Loucy (cell line): ENCODE measurements around the gene RABGAP1.

Experiments used
- H2AFZ ChIP-seq: fragments of 200-600 bp; sonication (generic); 2 replicates; pipeline ENCODE4 v1.6.0; 2016; ENCODE audit warnings: antibody characterized with exemption, mild to moderate bottlenecking, low read length, moderate library complexity
- H3F3A ChIP-seq: fragments of 200-600 bp; 2 replicates; pipeline ENCODE4 v1.6.0; 2016; ENCODE audit warnings: antibody characterized with exemption, low read depth, mild to moderate bottlenecking
- H3K27me3 ChIP-seq: fragments of 200-600 bp; sonication (generic); 2 replicates; pipeline ENCODE4 v1.6.1; 2014; ENCODE audit warnings: low read length, mild to moderate bottlenecking; ENCODE audit not compliant: insufficient read depth, poor library complexity, severe bottlenecking
- H3K36me3 ChIP-seq: fragments of 200-600 bp; sonication (generic); 2 replicates; pipeline ENCODE4 v1.6.1; 2016; ENCODE audit warnings: low read length; ENCODE audit not compliant: insufficient read depth
- H3K4me1 ChIP-seq: fragments of 200-600 bp; sonication (generic); 2 replicates; pipeline ENCODE4 v1.5.1; 2014; ENCODE audit warnings: low read length, mild to moderate bottlenecking; ENCODE audit not compliant: insufficient read depth, poor library complexity, severe bottlenecking
- H3K4me2 ChIP-seq: fragments of 200-600 bp; sonication (generic); 2 replicates; pipeline ENCODE4 v1.6.0; 2014; ENCODE audit warnings: antibody characterized with exemption, low read length, low read depth, mild to moderate bottlenecking; ENCODE audit not compliant: poor library complexity, severe bottlenecking
- H3K4me3 ChIP-seq: fragments of 200-600 bp; sonication (generic); 2 replicates; pipeline ENCODE4 v1.5.1; 2014; ENCODE audit warnings: low read length, mild to moderate bottlenecking, mixed read lengths; ENCODE audit not compliant: poor library complexity, severe bottlenecking
- H3K79me2 ChIP-seq: fragments of 200-600 bp; sonication (generic); 2 replicates; pipeline ENCODE4 v1.6.1; 2014; ENCODE audit warnings: low read length; ENCODE audit not compliant: insufficient read depth
- H3K9ac ChIP-seq: fragments of 200-600 bp; sonication (generic); 2 replicates; pipeline ENCODE4 v1.6.0; 2014; ENCODE audit warnings: mild to moderate bottlenecking, low read depth, low read length, moderate library complexity; ENCODE audit not compliant: poor library complexity, severe bottlenecking
- H3K9me2 ChIP-seq: fragments of 200-600 bp; sonication (generic); replicated peaks from 2 replicates; pipeline ENCODE4 v1.6.1; 2016; ENCODE audit warnings: low read depth, low read length, mixed read lengths
- H3K9me3 ChIP-seq: fragments of 200-600 bp; sonication (generic); 2 replicates; pipeline ENCODE4 v1.6.1; 2014; ENCODE audit warnings: mild to moderate bottlenecking, antibody characterized with exemption, low read length, low read depth; ENCODE audit not compliant: insufficient read depth
- H4K20me1 ChIP-seq: fragments of 200-600 bp; sonication (generic); 2 replicates; pipeline ENCODE4 v1.6.0; 2014; ENCODE audit warnings: antibody characterized with exemption, low read length, mild to moderate bottlenecking; ENCODE audit not compliant: insufficient read depth, poor library complexity, severe bottlenecking
- EZH2phosphoT487 ChIP-seq: fragments of 200-600 bp; IDR thresholded peaks from 2 replicates; pipeline ENCODE4 v1.6.1; 2018; ENCODE audit warnings: antibody characterized with exemption, mild to moderate bottlenecking, moderate library complexity, borderline replicate concordance
- TF ChIP-seq, protein P1 (sequence below): fragments of 200-600 bp; sonication (generic); conservative IDR thresholded peaks from 2 replicates; pipeline ENCODE4 v1.5.1; 2014; ENCODE audit warnings: mild to moderate bottlenecking, antibody characterized with exemption, low read length

RABGAP1 gene

DNA sequence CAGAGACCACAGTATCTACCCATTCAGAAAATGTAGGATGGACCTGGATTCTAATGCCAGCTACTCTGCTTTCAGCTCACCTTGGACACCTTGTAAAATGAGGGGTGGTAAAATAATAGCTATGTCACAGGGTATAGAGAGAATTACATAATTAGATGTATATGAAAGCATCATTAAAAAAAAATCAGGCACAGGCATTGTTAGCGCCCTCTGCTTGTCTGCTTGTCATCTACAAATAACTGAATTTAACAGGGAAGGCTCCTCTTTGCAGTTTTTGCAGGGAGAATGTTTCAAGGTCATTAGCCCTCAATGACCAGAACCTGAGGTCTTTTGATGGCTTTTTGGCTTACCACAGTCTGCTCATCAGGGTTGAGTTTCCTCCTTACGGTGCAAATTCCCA lies 150.6 kb downstream of the RABGAP1 start:
- H3K4me2 ChIP-seq = no peak overlapping the region
- no peaks in the 10 kb centered on the region for H3K27me3 ChIP-seq
- H3K9me3 ChIP-seq = no peaks in the 10 kb centered on the region
- H3K9ac ChIP-seq = no peak overlapping the region
- H3K79me2 ChIP-seq = no peaks in the 10 kb centered on the region
- H2AFZ ChIP-seq = no peak overlapping the region
- H3F3A ChIP-seq = no peaks in the 10 kb centered on the region
- H3K4me1 ChIP-seq = no peaks in the 10 kb centered on the region
- no peaks in the 10 kb centered on the region for H4K20me1 ChIP-seq
- no peak overlapping the region for H3K4me3 ChIP-seq
- TF ChIP-seq EZH2phosphoT487 = no peak
- TF ChIP-seq, protein P1, sequence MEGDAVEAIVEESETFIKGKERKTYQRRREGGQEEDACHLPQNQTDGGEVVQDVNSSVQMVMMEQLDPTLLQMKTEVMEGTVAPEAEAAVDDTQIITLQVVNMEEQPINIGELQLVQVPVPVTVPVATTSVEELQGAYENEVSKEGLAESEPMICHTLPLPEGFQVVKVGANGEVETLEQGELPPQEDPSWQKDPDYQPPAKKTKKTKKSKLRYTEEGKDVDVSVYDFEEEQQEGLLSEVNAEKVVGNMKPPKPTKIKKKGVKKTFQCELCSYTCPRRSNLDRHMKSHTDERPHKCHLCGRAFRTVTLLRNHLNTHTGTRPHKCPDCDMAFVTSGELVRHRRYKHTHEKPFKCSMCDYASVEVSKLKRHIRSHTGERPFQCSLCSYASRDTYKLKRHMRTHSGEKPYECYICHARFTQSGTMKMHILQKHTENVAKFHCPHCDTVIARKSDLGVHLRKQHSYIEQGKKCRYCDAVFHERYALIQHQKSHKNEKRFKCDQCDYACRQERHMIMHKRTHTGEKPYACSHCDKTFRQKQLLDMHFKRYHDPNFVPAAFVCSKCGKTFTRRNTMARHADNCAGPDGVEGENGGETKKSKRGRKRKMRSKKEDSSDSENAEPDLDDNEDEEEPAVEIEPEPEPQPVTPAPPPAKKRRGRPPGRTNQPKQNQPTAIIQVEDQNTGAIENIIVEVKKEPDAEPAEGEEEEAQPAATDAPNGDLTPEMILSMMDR = peak; percentile 61
- no peaks in the 10 kb centered on the region for H3K9me2 ChIP-seq
- peaks cover 45% of the 10 kb centered on the region; the same call in 1 of the 2 replicates for H3K36me3 ChIP-seq

DNA sequence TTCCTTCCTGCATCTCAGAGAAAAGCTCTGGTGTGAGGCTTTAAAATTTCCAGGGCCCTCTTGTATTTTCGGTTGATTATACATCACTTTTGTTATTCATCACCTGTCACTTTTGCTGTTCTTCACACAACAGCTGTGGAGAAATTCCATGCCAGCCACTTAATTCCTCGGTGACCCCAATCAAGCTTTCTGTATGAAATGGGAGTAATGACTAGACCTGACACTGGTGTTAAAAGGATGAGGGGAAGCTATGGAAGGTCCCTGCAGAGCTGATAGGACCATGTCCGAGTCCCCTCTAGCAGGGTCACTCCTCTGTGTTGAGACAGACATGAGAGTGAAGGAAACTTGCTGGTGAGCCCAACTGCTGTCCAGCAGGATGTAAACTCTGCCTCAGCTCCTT lies 152.3 kb downstream of the RABGAP1 start:
- Histone ChIP-seq H3K9ac (no peak overlapping the region), H3K4me3 (no peak overlapping the region), H3K9me2 (no peaks in the 10 kb centered on the region), H3K36me3 (peaks cover 60% of the 10 kb centered on the region; the same call in 1 of the 2 replicates), H3K27me3 (no peaks in the 10 kb centered on the region), H3K4me1 (no peaks in the 10 kb centered on the region), H3K4me2 (no peak overlapping the region), H2AFZ (no peak overlapping the region), H3K79me2 (no peaks in the 10 kb centered on the region), H3K9me3 (no peaks in the 10 kb centered on the region), H3F3A (no peaks in the 10 kb centered on the region), H4K20me1 (no peaks in the 10 kb centered on the region)
- no peak for TF ChIP-seq EZH2phosphoT487
- TF ChIP-seq, protein P1 = no peak

DNA sequence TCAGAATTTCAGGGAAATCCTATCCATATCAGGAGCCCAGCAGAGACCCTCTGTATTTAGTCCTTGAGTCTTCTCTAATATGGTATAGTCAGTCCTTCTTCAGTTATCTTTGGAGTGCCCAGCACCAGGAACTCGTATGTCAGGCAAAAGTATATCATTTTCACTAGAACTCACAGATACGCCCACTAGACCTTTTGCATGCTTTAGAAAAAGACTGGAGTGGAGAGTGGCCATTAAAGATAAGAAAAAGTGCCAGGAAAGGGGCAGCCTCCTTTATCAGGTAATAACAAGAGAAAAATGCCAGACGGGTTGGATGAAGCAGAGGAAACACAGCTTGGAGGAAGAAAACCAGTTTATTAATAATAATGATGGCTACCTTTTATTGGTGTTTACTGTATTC lies 156.2 kb downstream of the RABGAP1 start:
- Histone ChIP-seq H2AFZ (no peak overlapping the region), H3F3A (no peaks in the 10 kb centered on the region), H3K4me1 (no peaks in the 10 kb centered on the region), H3K9me3 (no peaks in the 10 kb centered on the region), H3K36me3 (peaks cover 69% of the 10 kb centered on the region; the same call in 1 of the 2 replicates), H3K79me2 (no peaks in the 10 kb centered on the region), H3K9me2 (no peaks in the 10 kb centered on the region), H3K9ac (no peak overlapping the region), H4K20me1 (no peaks in the 10 kb centered on the region), H3K4me2 (no peak overlapping the region), H3K4me3 (no peak overlapping the region), H3K27me3 (no peaks in the 10 kb centered on the region)
- TF ChIP-seq, protein P1 = no peak
- TF ChIP-seq EZH2phosphoT487 = no peak
